GM19395 (cell line): ENCODE results near the gene MTCH1.
A peak's percentile ranks its signal among the peaks of the same experiment; 100 is the strongest.

Source experiments
- ATAC-seq: cut with Tn5 transposase; IDR thresholded peaks from one replicate; pipeline ENCODE4 v1.9.1; 2021; ENCODE audit warnings: mild to moderate bottlenecking, moderate library complexity; ENCODE audit not compliant: unreplicated experiment

MTCH1 gene

GRCh38 chr6:36985808-36986703 lies at the start of gene MTCH1:
MTCH1 (minus strand) TSS chr6:36986196; CDS start chr6:36986173, 23 bp downstream.
- peak; percentile 77 for ATAC-seq

- ATAC-seq, result no peak
Observed at GRCh38 chr6:37033819-37034795, 48.1 kb upstream of the MTCH1 start.

- ATAC-seq, result no peak
Observed at GRCh38 chr6:37033255-37033654, 47.3 kb upstream of the MTCH1 start.

DNA sequence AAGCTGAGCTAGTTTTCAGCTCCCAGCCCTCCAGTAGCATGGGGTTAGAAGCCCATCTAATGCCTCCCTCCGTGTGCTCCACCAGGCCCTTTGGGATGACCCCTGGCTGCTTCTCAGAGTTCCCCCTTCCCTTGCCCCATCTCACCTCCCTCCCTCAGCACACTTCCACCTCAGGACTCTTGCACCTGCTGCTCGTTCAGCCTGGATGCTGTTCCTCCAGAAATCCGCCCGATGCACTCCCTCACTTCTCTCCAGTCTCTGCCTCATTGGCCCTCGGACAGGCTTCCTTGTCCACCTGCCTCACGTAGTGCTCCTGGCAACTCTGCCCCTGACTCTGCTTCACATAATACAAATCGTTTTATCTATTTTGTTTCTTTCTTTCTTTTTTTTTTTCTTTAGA lies 46.2 kb upstream of the MTCH1 start:
- ATAC-seq, result no peak

GRCh38 chr6:37030599-37030998 lies 44.6 kb upstream of the MTCH1 start:
- no peak for ATAC-seq

- no peak for ATAC-seq
Observed at GRCh38 chr6:37029249-37029971, 43.4 kb upstream of the MTCH1 start.

DNA sequence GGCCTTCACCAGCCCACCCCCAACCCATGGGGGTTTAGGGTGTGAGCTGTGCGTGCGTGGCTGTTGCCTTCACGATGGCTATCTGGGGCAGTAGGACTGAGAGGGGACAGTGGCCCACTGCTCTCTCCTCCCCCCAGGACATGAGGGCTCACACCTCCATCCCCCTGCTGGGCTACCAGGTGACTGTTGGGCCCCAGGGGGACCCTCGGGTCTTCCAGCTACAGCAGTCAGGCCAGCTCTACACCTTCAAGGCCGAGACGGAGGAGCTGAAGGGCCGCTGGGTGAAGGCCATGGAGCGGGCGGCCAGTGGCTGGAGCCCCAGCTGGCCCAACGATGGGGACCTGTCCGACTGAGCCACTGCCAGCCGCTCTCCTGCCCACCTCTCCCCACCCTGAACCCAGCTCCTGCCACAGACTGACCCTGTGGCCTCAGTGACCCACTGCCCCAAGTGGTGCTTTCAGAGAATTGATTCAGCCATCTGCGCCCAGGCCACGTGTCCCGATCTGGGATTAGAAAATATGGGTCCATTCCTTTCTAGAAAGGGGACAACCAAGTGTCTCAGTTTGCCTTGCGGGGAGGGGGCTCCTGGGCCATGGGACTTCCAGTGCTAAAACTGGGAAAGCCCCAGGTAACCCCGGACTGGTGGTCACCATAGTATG lies 41.9 kb upstream of the MTCH1 start:
- ATAC-seq, result no peak

DNA sequence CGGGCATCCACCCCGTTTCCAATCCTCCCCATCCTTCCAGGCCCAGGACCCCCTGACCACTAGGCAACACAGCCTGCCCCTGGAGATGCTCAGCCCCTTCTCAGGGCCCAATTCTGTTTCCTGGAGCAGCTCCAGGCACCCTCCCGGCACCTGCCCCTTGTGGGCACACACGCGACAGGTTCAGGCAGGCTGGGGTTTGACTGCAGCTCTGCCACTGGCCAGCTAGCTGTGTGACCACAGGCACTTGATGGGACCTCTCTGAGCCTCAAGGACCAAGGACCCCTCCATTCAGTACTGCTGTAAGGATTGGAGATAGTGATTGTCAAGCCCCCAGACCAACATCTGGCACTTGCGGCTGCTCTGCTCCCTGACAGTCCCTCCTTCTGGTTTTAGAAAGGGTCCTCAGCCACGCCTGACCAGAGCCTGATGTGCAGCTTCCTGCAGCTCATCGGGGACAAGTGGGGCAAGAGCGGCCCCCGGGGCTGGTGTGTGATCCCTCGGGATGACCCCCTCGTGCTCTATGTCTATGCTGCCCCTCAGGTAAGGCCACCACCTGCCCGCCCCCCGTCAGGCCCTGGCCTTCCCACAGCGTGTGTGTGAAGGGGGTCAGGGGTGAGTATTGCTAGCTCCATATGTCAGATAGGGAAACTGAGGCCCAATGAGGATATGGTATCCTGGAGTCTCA lies 41.2 kb upstream of the MTCH1 start:
- no peak for ATAC-seq

GRCh38 chr6:37025621-37026466 lies 39.8 kb upstream of the MTCH1 start:
- ATAC-seq, result no peak

- no peak for ATAC-seq
Observed at GRCh38 chr6:37024656-37025337, 38.8 kb upstream of the MTCH1 start.

DNA sequence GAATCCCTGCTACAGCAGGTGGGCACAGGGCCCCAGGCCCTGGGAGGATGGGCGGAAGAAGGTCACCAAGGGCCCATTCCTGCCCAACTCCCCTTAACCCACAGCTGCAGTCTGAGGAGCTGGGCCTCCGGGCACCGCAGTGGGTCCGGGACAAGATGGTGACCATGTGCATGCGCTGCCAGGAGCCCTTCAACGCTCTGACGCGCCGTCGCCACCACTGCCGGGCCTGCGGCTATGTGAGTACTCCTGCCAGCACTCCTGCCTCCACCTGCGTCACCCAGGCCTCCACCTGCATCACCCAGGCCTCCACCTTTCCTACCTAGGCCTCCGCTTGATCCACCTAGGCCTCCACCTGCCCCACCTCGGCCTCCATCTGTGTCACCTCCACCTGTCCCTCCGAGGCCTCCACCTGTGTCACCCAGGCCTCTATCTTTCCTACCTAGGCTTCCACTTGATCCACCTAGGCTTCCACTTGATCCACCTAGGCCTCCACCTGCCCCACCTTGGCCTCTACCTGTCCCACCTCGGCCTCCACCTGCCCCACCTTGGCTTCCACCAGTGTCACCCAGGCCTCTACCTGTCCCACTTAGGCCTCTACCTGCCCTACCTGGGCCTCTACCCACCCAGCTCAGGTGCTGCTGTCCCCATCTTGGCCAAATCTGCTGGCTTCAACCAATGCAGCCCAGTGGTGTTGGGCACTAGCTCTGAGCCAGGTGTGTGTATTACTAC lies 36.3 kb upstream of the MTCH1 start:
- ATAC-seq, result no peak

- ATAC-seq, result no peak
Observed at GRCh38 chr6:37021356-37022129, 35.5 kb upstream of the MTCH1 start.

DNA sequence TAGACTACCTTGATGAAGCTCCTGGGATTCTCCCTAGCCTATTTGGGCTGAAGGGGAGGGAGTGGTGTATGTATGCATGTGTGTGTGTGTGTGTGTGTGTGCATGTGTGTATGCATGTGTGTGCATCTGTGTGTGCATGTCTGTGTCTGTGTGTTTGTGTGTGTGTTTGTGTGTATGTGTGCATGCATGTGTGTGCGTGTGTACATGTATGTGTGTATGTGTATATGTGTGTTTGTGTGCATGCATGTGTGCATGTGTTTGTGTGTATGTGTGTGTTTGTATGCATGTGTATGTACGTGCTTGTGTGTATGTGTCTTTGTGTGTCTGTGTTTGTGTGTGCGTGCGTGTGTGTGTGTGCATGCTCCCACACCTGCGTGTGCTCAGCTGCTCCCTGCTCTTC lies 34.8 kb upstream of the MTCH1 start:
- no peak for ATAC-seq

GRCh38 chr6:37020381-37020780 lies 34.4 kb upstream of the MTCH1 start:
- ATAC-seq, result no peak

DNA sequence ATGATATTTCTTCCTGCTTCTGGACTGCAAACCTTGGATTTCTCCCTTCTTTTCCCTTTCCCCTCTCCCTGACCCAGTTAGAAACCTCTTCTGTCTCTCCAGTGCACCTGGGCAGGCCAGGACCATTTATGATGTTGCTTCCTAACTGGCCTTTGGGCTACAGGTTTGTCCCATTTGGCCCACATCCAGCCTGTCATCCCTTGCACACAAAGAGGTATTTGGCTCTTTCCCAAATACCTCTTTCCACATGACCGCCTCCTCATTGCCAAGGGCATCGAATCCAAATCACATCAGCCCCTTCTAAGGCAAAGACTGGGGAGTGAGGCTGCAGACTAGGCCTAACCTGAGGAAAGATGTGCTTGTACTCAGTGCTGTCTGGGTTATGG lies 33.1 kb upstream of the MTCH1 start:
- no peak for ATAC-seq

DNA sequence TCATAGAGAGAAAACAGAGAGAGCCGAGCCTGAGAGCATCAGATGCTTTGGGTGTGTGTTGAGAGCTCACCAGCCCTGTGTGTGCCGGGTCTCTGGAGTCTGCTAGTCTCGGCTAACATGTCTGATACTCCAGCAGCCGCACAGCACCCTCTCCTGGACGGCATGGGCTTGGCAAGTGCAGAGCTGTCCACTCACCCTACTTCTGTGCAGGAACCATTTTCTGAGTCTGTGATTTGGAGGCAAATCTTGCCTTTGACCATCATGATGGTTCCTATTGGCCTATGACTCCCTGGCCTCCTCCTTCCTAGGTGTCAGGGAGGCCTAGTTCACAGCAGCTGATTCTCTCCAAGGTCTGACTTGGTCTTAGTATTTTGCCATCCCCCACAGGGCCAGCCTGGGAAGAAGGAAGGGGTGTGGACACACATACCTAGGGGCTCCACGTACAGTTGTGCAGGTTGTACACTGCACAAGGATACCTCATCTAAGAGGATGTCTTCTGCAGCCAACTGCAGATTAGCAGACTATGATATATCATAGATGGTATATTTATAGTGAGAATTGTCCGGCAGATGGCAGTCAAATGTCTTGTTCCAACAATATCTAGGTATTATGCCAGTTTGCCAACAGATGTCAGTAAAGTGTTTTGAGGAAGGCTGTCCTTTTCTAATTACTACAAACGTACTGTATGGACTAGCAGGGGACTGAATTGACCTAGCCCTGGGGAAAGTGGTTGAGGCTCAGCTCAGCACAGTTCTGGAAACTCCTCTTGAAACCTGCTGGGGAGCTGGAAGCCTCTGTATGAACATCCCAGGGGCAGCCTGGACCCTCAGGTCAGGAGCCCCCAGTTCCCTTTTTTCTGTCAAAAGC lies 32.4 kb upstream of the MTCH1 start:
- ATAC-seq, result peak; percentile 97
